HL-60 (cell line): Measurements from ENCODE around the gene DDX23.

ENCODE experiments used
- CTCF ChIP-seq: IDR thresholded peaks from one replicate; pipeline ENCODE4 v1.5.1; 2011; ENCODE audit warnings: low read length, control low read depth, inconsistent platforms; ENCODE audit not compliant: insufficient read depth
- REST ChIP-seq: IDR thresholded peaks from 2 replicates; pipeline ENCODE4 v1.6.1; 2012; ENCODE audit warnings: low read depth; ENCODE audit not compliant: insufficient replicate concordance

GRCh38 chr12:48832321-48833060 is 19.5 kb downstream of the DDX23 start:
- no peak for TF ChIP-seq CTCF
- TF ChIP-seq REST: no peak
